ENCODE measurements around the gene FBXL14. TPM values are rescaled to one million over a fixed set of nuclear protein-coding genes. Genes with fewer than 3 reads are reported as not detected.

Gene FBXL14
- polyA plus RNA-seq, 1 of the 3 experiments (the other 2 are of a cell fraction): 11.3 TPM

GRCh38 chr12:1528791-1529190 lies 65.6 kb downstream of the FBXL14 start (continued):
- TF ChIP-seq MXI1 (IDR thresholded peaks at IDR 0.05; ENCODE audit: low read depth, low read length) (no peak), TCF12 (IDR thresholded peaks at IDR 0.05) (no peak), GABPA (IDR thresholded peaks at IDR 0.05; ENCODE audit: low read depth) (no peak)

DNA sequence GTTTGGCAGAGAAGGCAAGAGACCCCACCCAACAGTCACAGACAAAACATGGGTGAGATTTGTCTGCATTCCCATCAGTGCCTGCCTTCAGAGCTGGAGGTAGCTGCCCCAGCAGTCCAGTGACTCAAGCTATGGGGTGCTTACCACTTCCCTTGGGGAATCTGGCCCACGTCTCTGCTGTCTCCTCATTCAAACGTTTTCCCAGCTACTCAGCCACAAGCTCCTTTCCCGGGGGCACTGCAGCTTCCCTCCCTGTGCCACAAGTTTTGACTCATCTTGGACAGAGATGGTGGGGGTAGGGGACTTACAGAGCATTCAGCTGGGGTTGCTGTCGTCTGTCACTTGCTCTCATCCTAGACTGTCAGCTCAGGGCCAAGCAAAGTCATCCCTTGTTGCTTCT lies 66.6 kb downstream of the FBXL14 start:
- no peaks in the 10 kb centered on the region for H3K36me3 ChIP-seq (replicated peaks in 1 of 2; ENCODE audit: control insufficient read depth in 1 of 2, insufficient read depth in 2 of 2, low read length in 1 of 2)
- TF ChIP-seq TCF12 (IDR thresholded peaks at IDR 0.05) (peak; percentile 71), PBX3 (IDR thresholded peaks at IDR 0.05) (peak; percentile 29; the same call in 1 of the 2 replicates), RFX5 (IDR thresholded peaks at IDR 0.05; ENCODE audit: low read length) (no peak), NFIC (IDR thresholded peaks at IDR 0.05; ENCODE audit: borderline replicate concordance) (peak; percentile 57; the same call in 1 of the 2 replicates), FOSL2 (IDR thresholded peaks at IDR 0.05; ENCODE audit: borderline replicate concordance, low read depth) (peak; percentile 51; the same call in 1 of the 2 replicates), REST (IDR thresholded peaks at IDR 0.05; ENCODE audit: low read depth, low read length) (no peak), JUND (IDR thresholded peaks at IDR 0.05) (peak; percentile 30; the same call in 1 of the 2 replicates), EP300 (IDR thresholded peaks at IDR 0.05; ENCODE audit: borderline replicate concordance in 1 of 2, low read depth in 1 of 2, low read length in 1 of 2) (peak in 1 of 2 experiments; percentile 31; a peak in 1 of 4 replicates)
- TF ChIP-seq, protein P1, sequence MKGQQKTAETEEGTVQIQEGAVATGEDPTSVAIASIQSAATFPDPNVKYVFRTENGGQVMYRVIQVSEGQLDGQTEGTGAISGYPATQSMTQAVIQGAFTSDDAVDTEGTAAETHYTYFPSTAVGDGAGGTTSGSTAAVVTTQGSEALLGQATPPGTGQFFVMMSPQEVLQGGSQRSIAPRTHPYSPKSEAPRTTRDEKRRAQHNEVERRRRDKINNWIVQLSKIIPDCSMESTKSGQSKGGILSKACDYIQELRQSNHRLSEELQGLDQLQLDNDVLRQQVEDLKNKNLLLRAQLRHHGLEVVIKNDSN (IDR thresholded peaks at IDR 0.05; ENCODE audit: borderline replicate concordance, low read depth): no peak
- H3K79me2 ChIP-seq (ENCODE audit: insufficient read depth): peaks cover 34% of the 10 kb centered on the region
- ChIA-PET POLR2A (no interaction called here), CTCF (interaction anchor here (1.6 to 2.4 kb wide), 2 partner anchors 56 to 410 kb away, joined by 5 to 8 read pairs; no protein-coding TSS in a partner anchor)
- WGBS (ENCODE audit: low lambda C conversion rate): 15% methylated on average over 3 of the region's 4 CpGs
- DNase-seq: no peak
- no peak overlapping the region; the same call in 1 of the 2 replicates for H2AFZ ChIP-seq (ENCODE audit: low read depth)
- H3K27me3 ChIP-seq (ENCODE audit: insufficient read depth): no peaks in the 10 kb centered on the region
- H3K9me3 ChIP-seq: no peaks in the 10 kb centered on the region
- no peaks in the 10 kb centered on the region for H3K9me2 ChIP-seq
- no peak overlapping the region for H3K9ac ChIP-seq
- peaks cover 0 to 9% of the 10 kb centered on the region in 2 experiments; a peak in 3 of 4 replicates for H3K4me1 ChIP-seq (ENCODE audit: control insufficient read depth in 1 of 2, insufficient read depth in 2 of 2, low read depth in 1 of 2, low read length in 1 of 2)
- H3K4me3 ChIP-seq (ENCODE audit: low read depth in 2 of 2, low read length in 1 of 2): no peak overlapping the region
- no peaks in the 10 kb centered on the region for H3F3A ChIP-seq (replicated peaks; ENCODE audit: insufficient read depth)
- H3K4me2 ChIP-seq: peak overlapping the region; percentile 64
- peak overlapping the region in 1 of 2 experiments; percentile 53; a peak in 2 of 4 replicates for H3K27ac ChIP-seq (ENCODE audit: low read depth in 2 of 2, low read length in 1 of 2)
- peaks cover 14% of the 10 kb centered on the region; the same call in 1 of the 2 replicates for H4K20me1 ChIP-seq (ENCODE audit: insufficient read depth)
